Breast epithelium (tissue), 4 donors: ENCODE results near the gene ATP23. TPM values are rescaled to one million over a fixed set of nuclear protein-coding genes. Genes with fewer than 3 reads are reported as not detected.
A peak's percentile ranks its signal among the peaks of the same experiment; 100 is the strongest.

Experiments
- DNase-seq, 2 donors: peaks; one replicate each; pipeline ENCODE4 v3.0.0-alpha.2; 2019; ENCODE audit warnings: low spot score in 2 of 2
- H3K27ac ChIP-seq, 2 donors: fragments of 200-600 bp; sonication (generic) in 1 of 2; one replicate each; pipeline ENCODE4 v1.5.1; 2016 to 2019; ENCODE audit warnings: mild to moderate bottlenecking in 1 of 2
- H3K27me3 ChIP-seq, 2 donors: fragments of 200-600 bp; sonication (generic) in 1 of 2; one replicate each; pipeline versions ENCODE4 v1.5.1 to v1.6.0; 2017 to 2019; ENCODE audit warnings: control low read depth in 1 of 2, mild to moderate bottlenecking in 1 of 2
- H3K36me3 ChIP-seq: fragments of 200-600 bp; one replicate; pipeline ENCODE4 v1.5.1; 2019
- H3K4me1 ChIP-seq, 2 donors: fragments of 200-600 bp; sonication (generic); one replicate each; pipeline ENCODE4 v1.5.1; 2016 to 2019; ENCODE audit warnings: control low read depth in 1 of 2
- H3K4me3 ChIP-seq, 3 donors: fragments of 200-600 bp; sonication (generic); 1 replicate in 2 of 3; 2 replicates in 1 of 3; pipeline ENCODE4 v1.5.1; 2016 to 2019; ENCODE audit warnings: mild to moderate bottlenecking in 3 of 3, moderate library complexity in 2 of 3
- H3K9me3 ChIP-seq, 2 donors: fragments of 200-600 bp; sonication (generic) in 1 of 2; one replicate each; pipeline ENCODE4 v1.5.1; 2016 to 2019; ENCODE audit warnings: control low read depth in 1 of 2
- CTCF ChIP-seq, 3 donors: fragments of 450-650 bp; IDR thresholded peaks; one replicate each; pipeline ENCODE4 v1.5.1; 2016 to 2017; ENCODE audit warnings: antibody characterized with exemption in 3 of 3, mild to moderate bottlenecking in 3 of 3, moderate library complexity in 3 of 3
- POLR2A ChIP-seq: fragments of 450-650 bp; IDR thresholded peaks from one replicate; pipeline ENCODE4 v1.6.1; 2016; ENCODE audit warnings: antibody characterized with exemption, mild to moderate bottlenecking, moderate library complexity
- POLR2AphosphoS5 ChIP-seq, 3 donors: sonication (generic); formaldehyde crosslinking; IDR thresholded peaks; one replicate each; pipeline ENCODE4 v1.6.1; 2017; ENCODE audit warnings: antibody characterized with exemption in 3 of 3
- intact Hi-C: fragments of 100-400 bp; cut with DNase I; formaldehyde crosslinking; loops from one replicate; pipeline ENCODE4 v1.15.1; 2023; ENCODE audit warnings: low total_unique reads
- total RNA-seq, 3 donors: library from RNA; depleted of rRNA; stranded (reverse); fragments of >200 nt; gene quantifications; one replicate each; pipeline ENCODE4 v1.1.0, GENCODE V29; 2016

Gene ATP23
- total RNA-seq, 3 donors from 2014 or later = 6.4 to 33.1 (median 13.4) TPM

GRCh38 chr12:57934819-57935218 lies 6.5 kb upstream of the ATP23 start:
- Histone ChIP-seq H3K4me3 (no peak overlapping the region), H3K36me3 (no peaks in the 10 kb centered on the region), H3K9me3 (no peaks in the 10 kb centered on the region), H3K27ac (no peak overlapping the region), H3K4me1 (no peaks in the 10 kb centered on the region), H3K27me3 (no peaks in the 10 kb centered on the region)
- no peak for DNase-seq
- TF ChIP-seq CTCF (IDR thresholded peaks at IDR 0.05) = no peak
- no peak for TF ChIP-seq POLR2AphosphoS5 (IDR thresholded peaks at IDR 0.05)
- TF ChIP-seq POLR2A = no peak
- intact Hi-C loops = loop anchor here (5.0 kb wide), 1 partner anchor 1247 kb away; no protein-coding TSS in a partner anchor

GRCh38 chr12:57935331-57935730 lies 6.0 kb upstream of the ATP23 start:
- H3K4me1 ChIP-seq = no peaks in the 10 kb centered on the region
- peak overlapping the region; percentile 54 to 81 (median 65) for H3K4me3 ChIP-seq
- DNase-seq = no peak
- H3K36me3 ChIP-seq = no peaks in the 10 kb centered on the region
- intact Hi-C loops = loop anchor here (5.0 kb wide), 1 partner anchor 1247 kb away; no protein-coding TSS in a partner anchor
- no peaks in the 10 kb centered on the region for H3K9me3 ChIP-seq
- no peaks in the 10 kb centered on the region for H3K27me3 ChIP-seq
- H3K27ac ChIP-seq = peak overlapping the region in 1 of 2 donors; percentile 81
- TF ChIP-seq CTCF (IDR thresholded peaks at IDR 0.05) = no peak
- TF ChIP-seq POLR2AphosphoS5 (IDR thresholded peaks at IDR 0.05) = no peak
- no peak for TF ChIP-seq POLR2A

- Histone ChIP-seq H3K27me3 (no peaks in the 10 kb centered on the region), H3K4me3 (peak overlapping the region; percentile 54 to 81 (median 65)), H3K4me1 (no peaks in the 10 kb centered on the region), H3K9me3 (no peaks in the 10 kb centered on the region), H3K27ac (peak overlapping the region; percentile 81 to 84), H3K36me3 (no peaks in the 10 kb centered on the region)
- TF ChIP-seq POLR2AphosphoS5 (IDR thresholded peaks at IDR 0.05) (peak; percentile 76 to 82 (median 77)), POLR2A (peak; percentile 2), CTCF (IDR thresholded peaks at IDR 0.05) (no peak)
- intact Hi-C loops = loop anchor here (5.0 kb wide), 1 partner anchor 1246 kb away; no protein-coding TSS in a partner anchor
- DNase-seq = peak; percentile 88 to 89
Measured at GRCh38 chr12:57935839-57936512, 5.4 kb upstream of the ATP23 start.

- no peak for TF ChIP-seq POLR2A
- no peak for TF ChIP-seq CTCF (IDR thresholded peaks at IDR 0.05)
- no peak for TF ChIP-seq POLR2AphosphoS5 (IDR thresholded peaks at IDR 0.05)
- intact Hi-C loops = loop anchor here (5.0 kb wide), 1 partner anchor 1246 kb away; no protein-coding TSS in a partner anchor
- H3K27ac ChIP-seq = peak overlapping the region in 1 of 2 donors; percentile 81
Measured at GRCh38 chr12:57936513-57936883, 4.9 kb upstream of the ATP23 start.

GRCh38 chr12:57939291-57939690 lies 2.1 kb upstream of the ATP23 start:
- H3K27ac ChIP-seq = no peak overlapping the region
- DNase-seq = no peak
- H3K4me1 ChIP-seq = no peaks in the 10 kb centered on the region
- intact Hi-C loops = loop anchor here (5.0 kb wide), 1 partner anchor 1243 kb away; no protein-coding TSS in a partner anchor
- H3K27me3 ChIP-seq = no peaks in the 10 kb centered on the region
- H3K4me3 ChIP-seq = no peak overlapping the region
- H3K36me3 ChIP-seq = no peaks in the 10 kb centered on the region
- TF ChIP-seq CTCF (IDR thresholded peaks at IDR 0.05) (no peak), POLR2A (no peak), POLR2AphosphoS5 (IDR thresholded peaks at IDR 0.05) (no peak)
- no peaks in the 10 kb centered on the region for H3K9me3 ChIP-seq

More at GRCh38 chr12:57936513-57936883, 4.9 kb upstream of the ATP23 start:
- Histone ChIP-seq H3K27me3 (no peaks in the 10 kb centered on the region), H3K4me1 (no peaks in the 10 kb centered on the region), H3K4me3 (peak overlapping the region; percentile 54 to 81 (median 65)), H3K36me3 (no peaks in the 10 kb centered on the region), H3K9me3 (no peaks in the 10 kb centered on the region)
- no peak for DNase-seq
